Heart right ventricle (tissue), 16 donors: ENCODE measurements around the gene PAPPA. TPM values are rescaled to one million over a fixed set of nuclear protein-coding genes. Genes with fewer than 3 reads are reported as not detected.

Experiments
- ATAC-seq, 8 donors: fragments of 200-7000 bp; cut with Tn5 transposase; one replicate each; pipeline ENCODE4 v1.9.1; 2020; ENCODE audit warnings: mild to moderate bottlenecking in 8 of 8, moderate library complexity in 8 of 8, moderate number of reproducible peaks in 1 of 8
- DNase-seq, 2 donors: peaks; one replicate each; pipeline ENCODE4 v3.0.0-alpha.2; 2020
- H3K27ac ChIP-seq, 10 donors: fragments of 200-600 bp; sonication (generic) in 2 of 10; one replicate each; pipeline versions ENCODE4 v1.5.0 to v1.8.0; 2020 to 2022; ENCODE audit warnings: mild to moderate bottlenecking in 3 of 10
- H3K27me3 ChIP-seq, 7 donors: fragments of 200-600 bp; one replicate each; pipeline ENCODE4 v1.8.0; 2021 to 2022; ENCODE audit warnings: mild to moderate bottlenecking in 2 of 7
- H3K36me3 ChIP-seq, 9 donors: fragments of 200-600 bp; sonication (generic) in 1 of 9; one replicate each; pipeline versions ENCODE4 v1.5.0 to v1.8.0; 2020 to 2022; ENCODE audit warnings: mild to moderate bottlenecking in 2 of 9
- H3K4me1 ChIP-seq, 9 donors: fragments of 200-600 bp; sonication (generic) in 1 of 9; one replicate each; pipeline versions ENCODE4 v1.5.0 to v1.8.0; 2020 to 2022; ENCODE audit warnings: mild to moderate bottlenecking in 4 of 9
- H3K4me3 ChIP-seq, 10 donors: fragments of 200-600 bp; sonication (generic) in 2 of 10; one replicate each; pipeline versions ENCODE4 v1.5.0 to v1.8.0; 2020 to 2022; ENCODE audit warnings: mild to moderate bottlenecking in 7 of 10, moderate library complexity in 2 of 10
- H3K9me3 ChIP-seq, 11 donors: fragments of 200-600 bp in 10 of 11; sonication (generic) in 2 of 11; one replicate each; pipeline versions ENCODE4 v1.5.0 to v1.8.0; 2013 to 2022; ENCODE audit warnings: mild to moderate bottlenecking in 2 of 11, control low read depth in 1 of 11, moderate library complexity in 1 of 11
- CTCF ChIP-seq, 9 donors: fragments of 200-600 bp; sonication (generic) in 2 of 9; IDR thresholded peaks; one replicate each; pipeline versions ENCODE4 v1.5.0 to v1.8.0; 2021 to 2022; ENCODE audit warnings: antibody characterized with exemption in 9 of 9, mild to moderate bottlenecking in 5 of 9, moderate library complexity in 1 of 9
- WGBS, 2 donors: extraction: QIAGEN DNeasy Blood & Tissue Kit; methylation state at CpG; one replicate each; pipeline ENCODE4 v1.1.7; 2013; ENCODE audit warnings: inconsistent platforms in 1 of 2; 5-methylcytosine and 5-hydroxymethylcytosine counted together
- intact Hi-C, 10 donors: fragments of 100-400 bp; cut with DNase I; formaldehyde crosslinking; loops; one replicate each; pipeline versions ENCODE4 v1.11.1 to v1.14.2; 2022
- polyA plus RNA-seq, 2 donors: library from polyadenylated mRNA; stranded (reverse); fragments of 200-250 nt; gene quantifications; one replicate each; pipeline ENCODE4 v1.2.3, GENCODE V29; 2013
- total RNA-seq, 10 donors: library from RNA; stranded (reverse); fragmentation: NEBNext Ultra II Directional in 3 of 10; extraction: Animal tissue kit (Norgen Biotek cat#: 25700) in 3 of 10; gene quantifications; one replicate each; pipeline versions ENCODE4 v1.2.1 to v1.2.4, GENCODE V29; 2021 to 2023
- donor health status: Arrhythmogenic right ventricular cardiomyopathy.
- donor health status: ischemic (EF 13 %, LVEDD 7.1; RV severe dilation, severe dysfunction).
- donor health status: healthy with polysubstance abuse.
- donor health status: DM: no; HTN: yes; CAD: no.
- donor health status: DM: no; HTN: no; CAD: no.
- donor health status: ischemic (EF 25% LVEDD 6.9; RV normal size, moderate dysfunction).
- donor health status: ischemic (EF 25% LVEDD 5.7; RV mildly dilated, moderate dysfunction).
- donor health status: healthy.
- donor health status: DM: yes; HTN: yes; CAD: no.
- donor health status: Ischemic cardiomyopathy.
- donor health status: ischemic (EF 35%, LVEDD 5.7; RV mildly dilated, moderate dysfunction).
- donor health status: nonischemic (EF 11% LVEDD 7.7; RV severe dilation, severe dysfunction).
- donor health status: DM: yes; HTN: yes; CAD: no.
- donor health status: PGD.
- donor health status: ischemic (EF 29% LVEDD 5.4; RV normal size, mild dysfunction).
- donor health status: nonischemic (EF 23%, LVEDD 6.1; RV moderate dilation, normal function).

Gene PAPPA
- total and polyA plus RNA-seq, 12 donors: 0.15 to 3.4 (median 1.2) TPM

GRCh38 chr9:116151966-116152381 lies 1.6 kb upstream of the PAPPA start:
- H3K27me3 ChIP-seq: peaks cover 0 to 58% (median 10%) of the 10 kb centered on the region in 7 donors
- no peaks in the 10 kb centered on the region for H3K36me3 ChIP-seq
- no peak overlapping the region for H3K4me3 ChIP-seq
- intact Hi-C loops: loop anchor here in 9 of 10 donors (1.0 to 10.0 kb wide), 14 partner anchors 207 to 560 kb away; no protein-coding TSS in a partner anchor
- no peak for DNase-seq
- no peak for TF ChIP-seq CTCF (IDR thresholded peaks at IDR 0.05)
- H3K9me3 ChIP-seq: no peaks in the 10 kb centered on the region
- ATAC-seq: no peak
- peak overlapping the region in 2 of 10 donors; percentile 21 to 33 for H3K27ac ChIP-seq
- H3K4me1 ChIP-seq: peaks cover 0 to 32% (median 11%) of the 10 kb centered on the region in 9 donors
- 31 to 39% methylated on average over 6 of the region's 6 CpGs for WGBS, 2 donors

- H3K27ac ChIP-seq: peak overlapping the region in 7 of 10 donors; percentile 33 to 73 (median 58)
- DNase-seq (no peak), ATAC-seq (no peak)
- intact Hi-C loops: loop anchor here in 9 of 10 donors (1.0 to 10.0 kb wide), 14 partner anchors 208 to 560 kb away; no protein-coding TSS in a partner anchor
- peak overlapping the region in 1 of 10 donors; percentile 63 for H3K4me3 ChIP-seq
- H3K9me3 ChIP-seq: no peaks in the 10 kb centered on the region
- 26 to 44% methylated on average over 2 of the region's 2 CpGs for WGBS, 2 donors
- H3K4me1 ChIP-seq: peaks cover 3 to 35% (median 14%) of the 10 kb centered on the region in 9 donors
- peak in 7 of 9 donors; percentile 19 to 55 (median 48) for TF ChIP-seq CTCF (IDR thresholded peaks at IDR 0.05)
- no peaks in the 10 kb centered on the region for H3K36me3 ChIP-seq
- peaks cover 0 to 62% (median 10%) of the 10 kb centered on the region in 7 donors for H3K27me3 ChIP-seq
Measured at GRCh38 chr9:116152390-116152789, 1.2 kb upstream of the PAPPA start.

GRCh38 chr9:116152941-116153764 lies 438 bp upstream of the PAPPA start:
- Histone ChIP-seq H3K4me1 (peaks cover 6 to 41% (median 20%) of the 10 kb centered on the region in 9 donors), H3K9me3 (no peaks in the 10 kb centered on the region), H3K27ac (peak overlapping the region in 7 of 10 donors; percentile 57 to 73 (median 58)), H3K27me3 (peaks cover 0 to 68% (median 10%) of the 10 kb centered on the region in 7 donors), H3K36me3 (no peaks in the 10 kb centered on the region), H3K4me3 (peak overlapping the region in 8 of 10 donors; percentile 39 to 66 (median 60))
- intact Hi-C loops: loop anchor here in 9 of 10 donors (1.0 to 10.0 kb wide), 14 partner anchors 208 to 561 kb away; no protein-coding TSS in a partner anchor
- ATAC-seq: no peak
- no peak for TF ChIP-seq CTCF (IDR thresholded peaks at IDR 0.05)
- DNase-seq: no peak
- WGBS, 2 donors: 32 to 49% methylated on average over 9 of the region's 9 CpGs

- 1% methylated on average over 56 to 74 of the region's 74 CpGs for WGBS, 2 donors
- Histone ChIP-seq H3K27me3 (peaks cover 0 to 68% (median 5%) of the 10 kb centered on the region in 7 donors), H3K4me3 (peak overlapping the region in 9 of 10 donors; percentile 46 to 66 (median 59)), H3K9me3 (no peaks in the 10 kb centered on the region), H3K27ac (peak overlapping the region in 8 of 10 donors; percentile 45 to 95 (median 89)), H3K4me1 (peaks cover 6 to 41% (median 20%) of the 10 kb centered on the region in 9 donors), H3K36me3 (no peaks in the 10 kb centered on the region)
- intact Hi-C loops: loop anchor here in 9 of 10 donors (5.0 to 10.0 kb wide), 13 partner anchors 210 to 562 kb away; no protein-coding TSS in a partner anchor
- no peak for TF ChIP-seq CTCF (IDR thresholded peaks at IDR 0.05)
- DNase-seq (peak in 1 of 2 donors; percentile 24), ATAC-seq (peak in 3 of 8 donors; percentile 5 to 15 (median 12))
Measured at GRCh38 chr9:116154334-116154975, 864 bp downstream of the PAPPA start.
